Panc1 (cell line): Measurements from ENCODE around the gene SUMF1. TPM values are rescaled to one million over a fixed set of nuclear protein-coding genes. Genes with fewer than 3 reads are reported as not detected.

Experiments used
- ATAC-seq: fragments of 200-7000 bp; cut with Tn5 transposase; 2 replicates; pipeline ENCODE4 v1.9.1; 2020; ENCODE audit warnings: mild to moderate bottlenecking, moderate library complexity
- BruUV-seq: library from RNA; stranded (reverse); fragments of 400-500 nt; replicated peaks from 2 replicates; lab custom pipeline; 2021; lab: Mats Ljungman, UMichigan
- CTCF ChIA-PET: fragments of 300-600 bp; sonication (Branson Sonifier 250); formaldehyde crosslinking; loops from one replicate; lab custom pipeline; 2022; ENCODE audit warnings: antibody characterized with exemption; lab: Charles Lee
- POLR2A ChIA-PET: fragments of 300-600 bp; sonication (Branson Sonifier 250); formaldehyde crosslinking; loops from one replicate; lab custom pipeline; 2022; ENCODE audit warnings: antibody characterized with exemption; lab: Charles Lee
- DNase-seq: peaks from one replicate; pipeline ENCODE4 v3.0.0-alpha.2; 2010; ENCODE audit warnings: low read depth, low spot score
- H3K27ac ChIP-seq: 2 replicates; pipeline ENCODE4 v1.5.1; 2011; ENCODE audit warnings: mild to moderate bottlenecking, low read length, inconsistent platforms
- H3K27me3 ChIP-seq: fragments of 200-500 bp; sonication (Bioruptor generic); 2 replicates; pipeline ENCODE4 v1.6.0; 2014; ENCODE audit warnings: low read length, inconsistent platforms; ENCODE audit not compliant: control insufficient read depth, insufficient read depth
- H3K36me3 ChIP-seq: fragments of 200-500 bp; sonication (Bioruptor generic); 2 replicates; pipeline ENCODE4 v1.5.1; 2014; ENCODE audit warnings: inconsistent platforms, mild to moderate bottlenecking, low read length, moderate library complexity; ENCODE audit not compliant: control insufficient read depth, insufficient read depth
- H3K4me1 ChIP-seq: 2 replicates; pipeline ENCODE4 v1.5.1; 2011; ENCODE audit warnings: inconsistent platforms, mild to moderate bottlenecking, low read length, moderate library complexity; ENCODE audit not compliant: control insufficient read depth, insufficient read depth
- H3K4me3 ChIP-seq, 2 experiments: 2 replicates each; pipeline ENCODE4 v1.5.1; 2011 to 2012; ENCODE audit warnings: low read depth in 2 of 2, low read length in 2 of 2, mild to moderate bottlenecking in 2 of 2, inconsistent platforms in 1 of 2, moderate library complexity in 1 of 2
- H3K9me3 ChIP-seq: fragments of 200-500 bp; sonication (Bioruptor generic); 2 replicates; pipeline ENCODE4 v1.5.1; 2014; ENCODE audit warnings: low read depth, mild to moderate bottlenecking, inconsistent platforms, low read length, moderate library complexity; ENCODE audit not compliant: control insufficient read depth, insufficient read depth
- POLR2AphosphoS5 ChIP-seq: IDR thresholded peaks from 2 replicates; pipeline ENCODE4 v1.6.1; 2012; ENCODE audit warnings: mild to moderate bottlenecking, low read depth, low read length, moderate library complexity
- SIN3A ChIP-seq: IDR thresholded peaks from 2 replicates; pipeline ENCODE4 v1.6.1; 2012; ENCODE audit warnings: low read depth, mild to moderate bottlenecking, low read length, moderate library complexity, borderline replicate concordance; ENCODE audit not compliant: insufficient read depth
- TCF7L2 ChIP-seq: IDR thresholded peaks from 2 replicates; pipeline ENCODE4 v1.6.1; 2011; ENCODE audit warnings: mild to moderate bottlenecking, low read depth, low read length, inconsistent platforms
- in situ Hi-C: cut with HindIII; loops from 2 replicates; pipeline ENCODE4 v1.10.0; 2016; ENCODE audit warnings: low sequenced_read_pairs, low pct_unique_long_range_greater_than_20kb
- intact Hi-C: fragments of 100-400 bp; cut with micrococcal nuclease; formaldehyde crosslinking; loops from one replicate; pipeline ENCODE4 v1.10.0; 2022; ENCODE audit not compliant: unreplicated experiment
- total RNA-seq: library from RNA; stranded (reverse); gene quantifications from one replicate; pipeline ENCODE4 v1.2.1, GENCODE V29; 2021; ENCODE audit not compliant: unreplicated experiment
- TF ChIP-seq, protein P1 (sequence below), 2 experiments: IDR thresholded peaks; 2 replicates each; pipeline ENCODE4 v1.6.1; 2011 to 2012; ENCODE audit warnings: low read depth in 2 of 2, control low read depth in 1 of 2, low read length in 1 of 2, mild to moderate bottlenecking in 1 of 2, moderate library complexity in 1 of 2; ENCODE audit not compliant: insufficient read depth in 1 of 2
- TF ChIP-seq, protein P2 (sequence below): fragments of 450-650 bp; IDR thresholded peaks from 2 replicates; pipeline ENCODE4 v1.5.1; 2017; ENCODE audit warnings: mild to moderate bottlenecking

Gene SUMF1
- total RNA-seq, 1 experiment from 2014 or later: 15.5 TPM

DNA sequence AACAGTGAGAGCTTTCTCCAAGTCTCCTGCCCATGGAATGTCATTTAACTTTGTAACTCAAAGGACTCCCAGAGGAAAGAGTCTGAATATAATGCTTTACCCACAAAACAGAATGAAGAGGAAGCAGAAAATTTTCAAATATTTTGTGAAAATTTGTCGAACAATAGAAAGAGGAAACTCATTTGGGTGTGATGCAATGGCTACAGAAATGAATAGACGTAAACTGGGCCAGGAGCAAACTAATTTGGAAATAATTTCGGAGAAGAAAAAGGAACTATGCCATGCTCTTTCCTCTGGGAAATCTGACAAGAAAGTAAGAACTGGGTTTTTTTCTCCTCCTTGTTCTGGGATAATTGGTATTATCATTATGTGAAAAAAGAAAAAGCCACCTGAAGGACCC is 11.2 kb upstream of the SUMF1 start:
- POLR2A ChIA-PET: no interaction called here
- intact Hi-C loops: no loop called here
- in situ Hi-C loops: no loop called here

DNA sequence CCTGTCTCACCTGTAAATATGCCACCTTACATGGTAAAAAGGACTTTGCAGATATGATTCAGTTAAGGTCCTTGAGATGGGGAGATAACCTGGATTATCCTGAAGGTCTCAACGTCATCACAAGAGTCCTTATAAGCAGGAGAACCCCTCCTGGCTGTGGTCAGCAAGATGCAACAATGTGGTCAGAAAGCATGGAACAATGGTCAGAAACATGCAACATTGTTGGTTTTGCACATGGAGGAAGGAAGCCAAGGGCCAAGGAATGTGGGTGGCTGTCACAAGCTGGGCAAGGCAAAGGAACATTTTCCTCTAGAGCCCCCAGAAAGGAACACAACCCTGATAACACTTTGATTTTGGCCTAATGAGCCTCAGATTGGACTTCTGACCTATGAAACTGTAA is 9.4 kb upstream of the SUMF1 start:
- Histone ChIP-seq H3K9me3 (no peaks in the 10 kb centered on the region), H3K4me3 (no peak overlapping the region), H3K36me3 (no peaks in the 10 kb centered on the region), H3K27ac (no peak overlapping the region), H3K4me1 (peaks cover 6% of the 10 kb centered on the region; the same call in 1 of the 2 replicates), H3K27me3 (no peaks in the 10 kb centered on the region)
- in situ Hi-C loops (no loop called here), intact Hi-C loops (no loop called here)
- CTCF ChIA-PET: no interaction called here
- DNase-seq: no peak
- TF ChIP-seq SIN3A (no peak), POLR2AphosphoS5 (no peak), TCF7L2 (no peak)
- TF ChIP-seq, protein P1, sequence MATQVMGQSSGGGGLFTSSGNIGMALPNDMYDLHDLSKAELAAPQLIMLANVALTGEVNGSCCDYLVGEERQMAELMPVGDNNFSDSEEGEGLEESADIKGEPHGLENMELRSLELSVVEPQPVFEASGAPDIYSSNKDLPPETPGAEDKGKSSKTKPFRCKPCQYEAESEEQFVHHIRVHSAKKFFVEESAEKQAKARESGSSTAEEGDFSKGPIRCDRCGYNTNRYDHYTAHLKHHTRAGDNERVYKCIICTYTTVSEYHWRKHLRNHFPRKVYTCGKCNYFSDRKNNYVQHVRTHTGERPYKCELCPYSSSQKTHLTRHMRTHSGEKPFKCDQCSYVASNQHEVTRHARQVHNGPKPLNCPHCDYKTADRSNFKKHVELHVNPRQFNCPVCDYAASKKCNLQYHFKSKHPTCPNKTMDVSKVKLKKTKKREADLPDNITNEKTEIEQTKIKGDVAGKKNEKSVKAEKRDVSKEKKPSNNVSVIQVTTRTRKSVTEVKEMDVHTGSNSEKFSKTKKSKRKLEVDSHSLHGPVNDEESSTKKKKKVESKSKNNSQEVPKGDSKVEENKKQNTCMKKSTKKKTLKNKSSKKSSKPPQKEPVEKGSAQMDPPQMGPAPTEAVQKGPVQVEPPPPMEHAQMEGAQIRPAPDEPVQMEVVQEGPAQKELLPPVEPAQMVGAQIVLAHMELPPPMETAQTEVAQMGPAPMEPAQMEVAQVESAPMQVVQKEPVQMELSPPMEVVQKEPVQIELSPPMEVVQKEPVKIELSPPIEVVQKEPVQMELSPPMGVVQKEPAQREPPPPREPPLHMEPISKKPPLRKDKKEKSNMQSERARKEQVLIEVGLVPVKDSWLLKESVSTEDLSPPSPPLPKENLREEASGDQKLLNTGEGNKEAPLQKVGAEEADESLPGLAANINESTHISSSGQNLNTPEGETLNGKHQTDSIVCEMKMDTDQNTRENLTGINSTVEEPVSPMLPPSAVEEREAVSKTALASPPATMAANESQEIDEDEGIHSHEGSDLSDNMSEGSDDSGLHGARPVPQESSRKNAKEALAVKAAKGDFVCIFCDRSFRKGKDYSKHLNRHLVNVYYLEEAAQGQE (IDR thresholded peaks at IDR 0.05; ENCODE audit: insufficient read depth in 1 of 2, low read depth in 2 of 2, low read length in 1 of 2): no peak
- TF ChIP-seq, protein P2, sequence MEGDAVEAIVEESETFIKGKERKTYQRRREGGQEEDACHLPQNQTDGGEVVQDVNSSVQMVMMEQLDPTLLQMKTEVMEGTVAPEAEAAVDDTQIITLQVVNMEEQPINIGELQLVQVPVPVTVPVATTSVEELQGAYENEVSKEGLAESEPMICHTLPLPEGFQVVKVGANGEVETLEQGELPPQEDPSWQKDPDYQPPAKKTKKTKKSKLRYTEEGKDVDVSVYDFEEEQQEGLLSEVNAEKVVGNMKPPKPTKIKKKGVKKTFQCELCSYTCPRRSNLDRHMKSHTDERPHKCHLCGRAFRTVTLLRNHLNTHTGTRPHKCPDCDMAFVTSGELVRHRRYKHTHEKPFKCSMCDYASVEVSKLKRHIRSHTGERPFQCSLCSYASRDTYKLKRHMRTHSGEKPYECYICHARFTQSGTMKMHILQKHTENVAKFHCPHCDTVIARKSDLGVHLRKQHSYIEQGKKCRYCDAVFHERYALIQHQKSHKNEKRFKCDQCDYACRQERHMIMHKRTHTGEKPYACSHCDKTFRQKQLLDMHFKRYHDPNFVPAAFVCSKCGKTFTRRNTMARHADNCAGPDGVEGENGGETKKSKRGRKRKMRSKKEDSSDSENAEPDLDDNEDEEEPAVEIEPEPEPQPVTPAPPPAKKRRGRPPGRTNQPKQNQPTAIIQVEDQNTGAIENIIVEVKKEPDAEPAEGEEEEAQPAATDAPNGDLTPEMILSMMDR: no peak
- POLR2A ChIA-PET: no interaction called here
- ATAC-seq: no peak
- no TSS peak for BruUV-seq

More for the DNA sequence above, 11.2 kb upstream of the SUMF1 start:
- CTCF ChIA-PET: no interaction called here
- Histone ChIP-seq H3K4me1 (peaks cover 6% of the 10 kb centered on the region; the same call in 1 of the 2 replicates), H3K4me3 (no peak overlapping the region), H3K9me3 (no peaks in the 10 kb centered on the region), H3K27ac (no peak overlapping the region), H3K27me3 (no peaks in the 10 kb centered on the region), H3K36me3 (no peaks in the 10 kb centered on the region)
- ATAC-seq (no peak), DNase-seq (no peak)
- TF ChIP-seq, protein P1 (IDR thresholded peaks at IDR 0.05; ENCODE audit: insufficient read depth in 1 of 2, low read depth in 2 of 2, low read length in 1 of 2): no peak
- TF ChIP-seq TCF7L2 (no peak), SIN3A (no peak), POLR2AphosphoS5 (no peak)
- TF ChIP-seq, protein P2: no peak
- no TSS peak for BruUV-seq
